ENCODE results near the gene RAD51B.
"Not testable (repeated sequence)": the region's sequence is repeated elsewhere in the genome, so short reads cannot be mapped to it uniquely, and the experiment has no call there.

Gene RAD51B

DNA sequence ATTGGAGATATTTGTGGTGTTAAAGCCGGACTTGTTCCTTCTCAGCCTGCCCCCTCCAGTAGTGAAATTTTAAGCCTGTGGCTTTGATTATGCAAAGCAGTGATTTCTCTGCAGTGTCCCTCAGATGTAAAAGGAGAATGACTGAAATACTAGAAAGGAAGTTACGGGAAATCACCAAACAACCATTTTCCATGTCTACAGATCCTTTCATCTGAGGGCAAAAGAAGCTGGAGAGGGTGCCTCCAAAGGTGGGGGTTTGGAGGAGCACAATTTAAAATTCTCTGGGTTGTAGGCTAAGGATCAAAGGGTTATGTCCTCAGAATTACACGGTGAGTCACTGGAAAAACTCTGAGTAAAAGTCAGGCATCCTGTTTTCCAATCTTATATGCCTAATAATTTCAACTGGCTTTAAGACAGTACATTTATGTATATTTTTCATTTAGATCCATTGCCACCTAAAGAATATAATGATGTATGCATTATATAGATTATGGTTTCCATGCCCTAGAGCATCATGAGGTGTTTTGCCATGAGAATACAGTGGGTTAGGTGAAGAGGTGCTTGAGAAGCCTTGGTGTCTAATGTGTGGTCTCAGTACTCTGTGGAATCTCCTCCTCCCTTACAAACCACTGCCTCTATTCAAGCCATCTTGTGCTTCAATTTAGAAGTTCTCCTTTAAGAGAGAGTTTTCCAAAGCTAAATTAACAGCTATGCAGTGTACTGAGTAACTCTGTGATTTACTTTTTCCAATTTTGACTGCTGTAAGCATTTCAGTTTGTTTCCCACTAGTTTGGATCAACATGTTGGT is 362.1 kb downstream of the RAD51B start:
- FAIRE-seq = peak; percentile 82
- DNase-seq (ENCODE audit: extremely low spot score, insufficient read length, low read depth) = no peak

DNA sequence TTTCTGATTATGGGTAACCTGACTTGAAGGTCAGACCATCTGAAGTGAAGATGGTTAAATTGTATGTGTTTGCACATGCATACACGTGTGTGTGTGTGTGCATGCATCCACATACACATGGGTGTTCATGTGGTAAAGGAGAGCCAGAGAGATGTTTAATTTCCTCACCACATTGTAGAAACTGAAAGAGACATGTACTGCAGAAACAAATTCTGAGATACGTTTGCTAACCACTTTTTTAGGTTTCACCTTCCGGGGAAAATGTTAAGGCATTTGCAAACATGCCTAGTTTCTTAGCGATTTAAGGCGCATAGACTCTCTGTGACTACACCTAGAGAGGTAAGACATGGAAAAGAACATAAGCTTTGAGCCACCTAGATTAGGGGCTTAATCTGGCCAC is 362.9 kb downstream of the RAD51B start:
- FAIRE-seq = peak; percentile 89

DNA sequence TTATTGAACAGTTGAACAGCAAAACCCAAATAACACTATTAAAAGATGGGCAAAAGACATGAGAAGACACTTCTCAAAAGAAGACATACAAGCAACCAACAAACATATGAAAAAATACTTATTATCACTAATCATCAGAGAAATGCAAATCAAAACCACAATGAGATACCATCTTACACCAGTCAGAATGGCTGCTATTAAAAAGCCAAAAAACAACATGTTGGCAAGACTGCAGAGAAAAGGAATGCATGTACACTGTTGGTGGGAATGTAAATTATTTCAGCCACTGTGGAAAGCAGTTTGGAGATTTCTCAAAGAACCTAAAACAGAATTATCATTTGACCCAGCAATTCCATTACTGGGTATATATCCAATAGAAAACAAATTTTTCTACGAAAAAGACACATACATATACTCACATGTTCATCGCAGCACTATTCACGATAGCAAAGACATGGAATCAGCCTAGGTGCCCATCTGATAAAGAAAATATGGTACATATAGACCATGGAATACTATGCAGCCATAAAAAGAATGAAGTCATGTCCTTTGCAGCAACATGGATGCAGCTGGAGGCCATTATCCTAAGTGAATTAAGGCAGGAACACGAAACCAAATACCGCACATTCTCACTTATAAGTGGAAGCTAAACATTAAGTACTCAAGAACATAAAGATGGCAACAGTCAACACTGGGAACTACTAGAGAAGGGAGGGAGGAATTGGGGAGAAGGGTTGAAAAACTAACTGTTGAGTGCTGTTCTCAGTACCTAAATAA is 367.1 kb downstream of the RAD51B start:
- DNase-seq (ENCODE audit: extremely low spot score, insufficient read length, low read depth) = not testable (repeated sequence)

More for the DNA sequence above, 362.9 kb downstream of the RAD51B start:
- DNase-seq (ENCODE audit: extremely low spot score, insufficient read length, low read depth) = no peak

DNA sequence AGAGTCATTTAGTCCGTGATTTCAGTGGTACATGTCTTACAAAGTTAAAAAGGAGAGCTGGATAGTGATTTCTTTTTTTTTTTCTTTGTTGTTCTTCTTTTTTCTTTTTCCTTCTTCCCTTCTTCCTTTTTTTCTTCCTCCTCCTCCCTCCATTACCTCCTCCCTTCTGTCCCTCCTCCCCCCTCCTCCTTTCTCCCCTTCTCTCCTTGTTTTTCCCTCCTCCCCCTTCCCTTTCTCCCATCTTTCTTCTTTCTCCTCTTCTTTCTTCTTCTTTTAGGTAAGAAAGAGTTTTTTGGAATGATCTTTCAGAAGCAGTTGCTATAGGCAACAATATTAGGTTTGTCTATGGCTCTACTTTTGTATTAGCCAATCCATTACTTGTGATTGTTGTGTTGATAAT is 368.6 kb downstream of the RAD51B start:
- DNase-seq (ENCODE audit: extremely low spot score, insufficient read length, low read depth) (no peak), FAIRE-seq (no peak)

More for the DNA sequence above, 367.1 kb downstream of the RAD51B start:
- not testable (repeated sequence) for FAIRE-seq

DNA sequence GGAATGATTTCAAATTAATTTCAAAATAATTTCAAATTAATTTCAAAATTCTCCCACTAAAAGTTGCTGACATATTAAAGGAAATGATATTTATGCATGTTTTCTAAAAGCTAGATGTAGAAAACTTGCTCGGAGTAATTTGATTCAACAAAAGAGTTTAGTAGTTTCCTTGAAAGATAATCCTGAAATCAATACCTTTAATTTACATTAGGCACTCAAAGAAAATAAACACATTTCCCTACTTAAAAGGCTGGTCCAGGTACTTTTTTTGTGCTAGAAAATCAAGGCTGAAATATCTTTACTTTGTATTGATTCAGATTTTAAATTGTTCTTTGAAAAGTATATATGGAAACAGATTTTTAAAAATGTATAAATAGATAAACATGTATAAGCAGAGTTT is 370.5 kb downstream of the RAD51B start:
- FAIRE-seq = no peak
- DNase-seq (ENCODE audit: extremely low spot score, insufficient read length, low read depth) = no peak

DNA sequence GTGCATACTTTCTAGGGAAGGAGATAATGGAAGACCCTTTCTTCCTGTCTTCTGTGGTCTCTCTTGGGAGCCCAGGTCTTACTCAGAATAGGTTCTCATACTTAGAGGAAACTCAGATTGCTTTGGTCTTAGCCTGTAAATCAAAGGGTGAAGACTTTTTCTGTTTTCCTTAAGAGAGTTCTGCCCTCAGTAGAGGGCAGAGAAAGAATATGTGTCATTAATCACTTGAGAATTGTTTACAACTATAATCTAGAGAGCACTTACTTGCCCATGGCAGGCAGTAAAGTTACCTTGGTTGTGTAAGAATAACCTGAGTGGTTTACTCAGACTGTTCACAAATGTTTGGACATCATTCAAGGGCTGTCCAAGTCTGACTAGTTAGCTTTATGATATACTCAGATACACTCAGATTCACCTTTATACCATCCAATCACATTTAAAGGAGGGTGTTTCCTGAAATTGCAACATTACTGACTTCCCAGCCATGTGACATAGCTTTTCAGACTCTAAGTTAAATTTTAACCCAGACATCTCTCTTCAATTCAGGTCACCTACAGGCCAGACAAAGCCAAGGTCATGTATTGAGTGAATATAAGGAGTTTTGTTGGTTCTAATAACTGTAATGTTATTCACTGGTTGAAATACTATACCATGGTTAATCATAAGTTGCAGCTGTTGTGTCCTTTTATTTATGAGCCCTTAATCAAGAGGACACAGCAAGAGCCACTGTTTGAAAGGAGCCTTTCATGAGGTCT is 372.2 kb downstream of the RAD51B start:
- DNase-seq (ENCODE audit: extremely low spot score, insufficient read length, low read depth) = no peak
- FAIRE-seq = peak; percentile 75

DNA sequence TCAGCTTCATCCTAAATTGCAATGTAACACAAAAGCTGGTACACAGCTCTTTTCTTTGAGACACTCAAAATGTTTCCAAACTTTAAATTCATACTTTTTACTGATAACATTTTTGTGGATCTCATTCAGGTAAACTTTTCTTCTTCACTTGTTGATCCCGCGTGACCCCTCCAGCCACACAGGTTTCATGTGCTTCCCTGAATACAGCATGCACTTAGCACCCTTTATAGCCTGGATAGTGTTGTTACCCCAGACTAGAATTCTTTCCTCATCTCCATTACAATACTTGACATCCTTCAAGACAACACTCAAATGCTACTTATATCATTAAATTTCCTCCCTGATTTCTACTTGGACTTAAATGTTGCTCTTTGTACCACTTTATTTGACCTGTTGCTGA is 373.4 kb downstream of the RAD51B start:
- FAIRE-seq (no peak), DNase-seq (ENCODE audit: extremely low spot score, insufficient read length, low read depth) (no peak)

DNA sequence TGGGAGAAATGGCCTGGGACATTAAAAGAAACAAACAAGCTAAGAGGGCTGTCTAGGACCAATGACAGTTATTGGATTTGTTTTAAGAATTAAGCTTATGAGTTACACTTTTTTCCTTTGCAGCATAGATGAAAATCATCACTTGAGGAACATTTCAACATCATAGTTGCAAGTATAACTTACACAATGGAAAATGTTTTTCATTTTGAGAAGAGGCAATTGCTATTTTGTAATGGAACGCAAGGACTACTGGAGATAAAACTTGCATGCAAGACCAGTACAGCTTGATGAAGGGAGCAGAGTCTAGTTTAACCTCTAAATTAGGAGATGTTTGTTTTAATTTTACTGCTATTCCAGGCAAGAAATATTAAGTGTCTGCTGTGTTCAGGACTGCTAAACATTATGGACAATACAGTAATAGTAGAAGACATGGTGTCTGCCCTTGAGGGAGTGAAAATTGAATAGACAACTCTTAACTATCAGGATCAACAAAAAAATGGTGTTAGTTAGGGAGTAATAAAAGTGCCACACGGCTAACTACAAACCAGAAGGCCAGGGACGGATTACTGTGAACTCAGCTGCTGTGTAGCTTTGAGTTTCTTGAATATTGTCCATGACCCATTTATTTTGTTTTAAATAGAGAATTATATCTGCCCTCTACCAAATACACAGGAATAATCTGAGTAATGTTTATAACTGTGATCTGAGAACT is 374.5 kb downstream of the RAD51B start:
- FAIRE-seq (no peak), DNase-seq (ENCODE audit: extremely low spot score, insufficient read length, low read depth) (no peak)

DNA sequence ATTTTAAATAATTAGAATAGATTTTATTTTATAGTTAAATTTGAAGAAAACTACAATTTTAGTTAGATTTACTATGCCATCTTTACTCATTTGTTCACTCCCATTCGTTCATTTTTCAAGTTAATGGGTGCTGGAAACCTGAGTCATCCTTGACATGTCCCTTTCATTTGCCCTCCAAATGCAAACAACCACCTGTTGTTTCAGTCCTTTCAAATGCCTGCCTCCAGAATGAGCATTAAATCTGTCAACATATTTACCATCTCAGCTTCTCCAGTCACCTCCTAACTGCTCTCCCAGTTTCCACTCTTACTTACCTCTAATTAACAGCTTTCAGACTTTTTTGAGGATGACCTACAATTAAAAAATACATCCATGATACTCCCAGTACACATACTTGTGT is 375.5 kb downstream of the RAD51B start:
- FAIRE-seq = no peak
- DNase-seq (ENCODE audit: extremely low spot score, insufficient read length, low read depth) = no peak

DNA sequence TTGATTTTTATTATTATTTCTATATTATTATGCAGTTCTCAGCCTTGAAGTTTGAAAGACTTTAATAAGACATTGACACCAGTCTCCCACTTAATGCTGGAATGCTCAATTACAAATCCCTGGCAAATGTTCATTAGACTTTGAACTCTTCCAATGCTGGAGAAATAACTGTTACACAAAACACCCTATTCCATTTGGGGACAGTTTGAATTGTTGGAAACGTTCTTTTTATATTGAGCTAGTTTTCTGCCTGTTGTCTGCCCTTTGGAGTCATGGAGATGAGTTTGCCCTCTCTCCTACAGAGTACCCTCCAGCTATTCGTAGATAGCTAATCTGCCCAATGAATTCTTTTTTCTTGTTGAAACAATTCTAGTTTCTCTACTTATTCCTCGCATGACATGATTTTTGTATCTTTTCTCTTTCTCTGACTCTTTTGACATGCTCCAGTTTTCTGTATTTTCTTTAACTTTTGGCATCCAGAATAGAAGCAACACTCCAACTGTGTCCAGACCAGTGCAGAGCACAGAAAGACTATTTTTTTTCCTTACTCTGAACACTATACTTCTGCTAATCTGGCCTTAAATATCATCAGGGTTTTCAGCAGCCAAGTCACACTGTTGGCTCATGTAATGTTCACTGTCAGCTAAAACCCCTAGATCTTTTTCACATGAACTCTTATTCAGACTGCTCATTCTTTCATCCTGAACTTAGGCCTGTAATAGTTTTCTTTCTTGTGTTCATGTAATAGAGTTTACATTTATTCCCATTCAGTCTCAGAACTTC is 379.3 kb downstream of the RAD51B start:
- DNase-seq (ENCODE audit: extremely low spot score, insufficient read length, low read depth) (no peak), FAIRE-seq (no peak)

DNA sequence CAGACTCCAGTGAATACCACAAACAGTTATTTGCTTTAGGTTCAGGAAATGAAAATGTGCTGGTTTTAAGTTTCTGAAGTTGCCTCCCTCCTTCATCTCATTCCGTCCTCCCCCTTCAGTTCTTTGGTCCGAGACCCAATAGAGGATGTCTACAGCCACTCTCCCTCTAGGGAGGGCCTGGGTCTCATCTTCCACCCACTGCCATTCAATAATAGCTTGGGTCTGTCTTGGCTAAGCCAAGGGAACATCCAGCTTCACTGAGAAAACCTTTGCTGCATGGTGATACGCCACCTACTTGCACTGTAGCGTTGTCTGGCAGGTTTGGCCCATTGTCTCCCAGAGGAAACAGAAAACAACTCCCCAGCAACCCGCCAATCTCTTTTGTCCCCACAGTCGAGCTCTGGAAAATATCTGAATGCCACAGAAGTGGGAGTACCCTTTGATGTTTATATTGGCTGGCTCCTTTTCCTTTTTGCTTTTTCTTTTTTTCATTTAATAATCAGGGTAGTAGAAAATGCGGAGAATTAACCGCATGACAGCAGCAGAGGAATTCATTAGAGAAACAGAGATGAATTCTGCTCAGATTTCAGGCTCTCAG is 380.1 kb downstream of the RAD51B start:
- DNase-seq (ENCODE audit: extremely low spot score, insufficient read length, low read depth) (no peak), FAIRE-seq (no peak)

DNA sequence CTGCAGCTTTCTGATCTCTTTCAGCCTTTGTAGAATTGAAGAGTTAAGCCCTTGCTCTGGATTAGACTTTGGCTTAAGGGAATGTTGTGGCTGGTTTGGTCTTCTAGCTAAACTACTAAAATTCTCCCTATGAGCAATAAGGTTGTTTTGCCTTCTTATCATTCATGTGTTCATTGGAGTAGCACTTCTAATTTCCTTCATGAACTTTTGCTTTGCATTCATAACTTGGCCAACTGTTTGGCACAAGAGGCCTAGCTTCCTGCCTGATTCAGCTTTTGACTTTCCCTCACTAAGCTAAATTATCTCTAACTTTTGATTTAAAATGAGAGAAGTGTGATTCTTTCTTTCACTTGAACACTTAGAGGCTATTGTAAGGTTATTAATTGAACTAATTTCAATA is 384.3 kb downstream of the RAD51B start:
- DNase-seq (ENCODE audit: extremely low spot score, insufficient read length, low read depth) (no peak), FAIRE-seq (peak; percentile 51)

DNA sequence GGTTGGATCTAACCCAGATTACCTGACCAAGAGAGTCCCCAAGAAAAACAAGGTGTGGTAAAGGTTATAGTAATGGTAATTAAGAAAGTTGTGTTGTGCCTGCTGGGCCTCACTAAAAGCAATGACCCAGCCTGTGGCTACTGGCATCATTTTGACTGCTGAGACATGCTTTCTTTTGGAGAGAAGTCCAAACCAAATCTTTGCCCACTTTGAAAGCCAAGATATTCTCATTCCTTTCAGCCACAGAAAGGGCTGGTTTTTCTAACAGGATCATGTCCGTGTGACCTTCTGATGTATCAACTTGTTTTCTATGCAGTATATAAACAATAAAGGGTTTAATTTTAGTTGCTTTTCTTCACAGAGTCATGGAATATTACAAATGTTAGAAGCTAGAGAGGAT is 388.6 kb downstream of the RAD51B start:
- DNase-seq (ENCODE audit: extremely low spot score, insufficient read length, low read depth) (no peak), FAIRE-seq (no peak)

DNA sequence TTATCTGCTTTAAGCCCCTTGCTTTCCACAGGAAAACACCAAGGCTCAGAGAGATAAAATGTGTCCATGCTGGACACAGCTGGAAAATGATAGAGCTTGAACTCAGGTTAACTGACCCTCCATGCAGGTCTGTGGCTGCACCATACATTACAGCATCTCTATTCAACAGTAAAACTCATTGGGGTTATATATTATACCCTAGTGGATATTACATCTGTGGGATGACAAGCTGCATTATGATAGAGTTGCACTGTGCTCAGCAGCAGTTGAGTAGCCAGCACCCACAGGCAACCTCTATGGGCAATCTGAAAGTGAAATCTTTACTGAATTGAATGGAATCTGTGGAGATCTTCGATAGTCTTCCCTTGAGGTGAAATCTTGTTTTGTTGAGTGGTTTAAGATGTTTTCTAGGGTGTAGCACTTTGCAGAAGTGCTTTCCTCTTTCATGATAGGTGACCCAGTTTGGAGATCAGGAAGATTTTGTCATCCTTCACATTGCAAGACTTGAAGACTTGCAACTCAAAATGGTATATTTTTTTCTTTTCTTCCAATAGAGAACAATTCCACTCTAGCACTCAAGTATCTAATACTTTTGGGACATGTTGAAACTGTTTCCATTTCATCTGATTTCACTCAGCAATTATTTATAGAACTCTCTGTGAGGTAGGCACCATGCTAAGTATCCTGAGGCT is 389.2 kb downstream of the RAD51B start:
- FAIRE-seq = peak; percentile 44
- DNase-seq (ENCODE audit: extremely low spot score, insufficient read length, low read depth) = no peak

DNA sequence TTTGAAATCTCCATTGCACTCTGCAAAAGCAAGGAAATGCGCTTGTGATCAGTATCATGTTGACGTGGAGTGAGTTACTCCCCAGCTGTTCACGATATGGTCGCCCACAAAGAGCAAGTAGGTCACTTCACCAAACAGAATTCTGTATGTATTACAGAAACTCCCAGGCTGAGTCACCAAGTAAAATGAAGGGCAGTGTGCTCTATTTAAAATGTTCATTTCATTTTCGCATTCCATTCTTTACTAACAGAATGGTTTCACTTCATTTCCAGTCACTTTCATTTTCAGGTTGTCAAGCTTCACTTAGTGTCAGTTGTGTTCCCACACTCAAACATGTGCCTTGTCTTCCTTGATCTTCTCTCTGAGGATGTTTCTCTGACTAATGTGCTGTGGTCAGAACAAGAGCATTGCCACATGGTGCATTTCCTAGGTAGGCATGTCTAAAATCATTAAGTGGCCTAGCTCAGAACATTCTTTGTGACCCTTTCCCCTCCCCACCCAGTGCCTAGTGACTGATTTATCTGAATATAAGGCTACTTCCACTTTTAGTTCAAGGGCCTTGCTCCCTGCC is 391.2 kb downstream of the RAD51B start:
- FAIRE-seq = peak; percentile 99
- DNase-seq (ENCODE audit: extremely low spot score, insufficient read length, low read depth) = peak; percentile 50

DNA sequence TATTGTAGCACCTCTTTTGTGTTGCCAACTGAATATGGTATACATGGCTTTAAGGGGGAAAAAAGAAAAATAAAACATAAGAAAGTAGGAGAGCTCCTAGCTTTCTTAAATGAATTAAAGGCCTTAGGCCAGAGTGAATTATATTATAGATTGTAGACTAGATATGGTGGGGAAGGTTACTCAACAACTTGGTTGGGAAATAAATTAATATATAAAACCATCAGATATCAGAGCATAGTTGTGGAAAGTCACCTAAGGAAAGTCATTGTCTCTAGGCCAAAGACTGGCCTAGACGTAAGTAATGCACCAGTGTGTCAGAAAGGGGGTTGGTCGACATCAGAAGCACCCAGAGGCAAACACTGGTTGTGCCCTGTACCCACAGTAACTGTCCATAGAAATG is 391.8 kb downstream of the RAD51B start:
- no peak for FAIRE-seq
- no peak for DNase-seq (ENCODE audit: extremely low spot score, insufficient read length, low read depth)

DNA sequence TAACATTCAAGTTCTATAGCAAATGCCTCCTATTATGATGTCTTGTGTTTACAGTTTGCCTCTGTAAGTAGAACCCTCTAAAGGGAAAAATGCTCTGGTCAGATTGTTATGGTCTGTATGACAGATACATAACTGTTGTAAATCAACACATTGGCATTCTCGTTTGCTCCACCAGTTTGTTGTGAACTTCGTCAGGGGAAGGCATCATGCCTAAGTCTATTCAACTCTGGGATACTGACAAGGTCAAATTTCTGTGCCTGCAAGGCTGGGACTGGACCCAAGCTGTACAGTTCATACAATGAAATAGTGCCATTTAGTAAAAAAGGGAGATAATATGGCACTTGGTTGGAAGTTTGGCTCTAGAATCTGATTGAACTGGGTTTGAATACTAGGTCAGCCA is 392.3 kb downstream of the RAD51B start:
- DNase-seq (ENCODE audit: extremely low spot score, insufficient read length, low read depth) (no peak), FAIRE-seq (no peak)

DNA sequence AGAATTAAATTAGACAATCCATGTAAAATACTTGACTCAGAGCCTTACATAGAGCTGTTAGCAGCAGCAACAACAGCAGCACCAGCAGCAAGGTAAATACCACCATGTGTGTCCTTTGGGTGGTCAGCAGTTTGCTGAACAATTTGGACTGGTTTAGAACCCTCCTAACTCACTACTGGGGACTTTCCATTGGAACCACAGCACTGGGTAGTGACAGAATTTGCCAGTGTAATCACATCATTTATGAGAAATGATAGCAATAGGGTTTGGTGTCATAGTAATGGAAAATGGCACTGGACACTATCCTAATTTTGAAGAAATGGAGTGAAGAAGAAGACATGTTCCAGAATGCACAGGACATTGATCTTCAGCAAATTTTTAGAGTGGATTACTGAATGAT is 392.8 kb downstream of the RAD51B start:
- FAIRE-seq (no peak), DNase-seq (ENCODE audit: extremely low spot score, insufficient read length, low read depth) (no peak)

All from GM18507 (cell line).